Retinal pigment epithelial cell (primary cell): ENCODE results near the gene PCDHB3.
"Not testable (repeated sequence)": the region's sequence is repeated elsewhere in the genome, so short reads cannot be mapped to it uniquely, and the experiment has no call there.

ENCODE experiments used
- DNase-seq: peaks from one replicate; pipeline ENCODE4 v3.0.0-alpha.2; 2010; ENCODE audit warnings: low read depth
- H3K4me3 ChIP-seq: 2 replicates; pipeline ENCODE4 v1.5.1; 2011; ENCODE audit warnings: mild to moderate bottlenecking, low read length, control low read depth, moderate library complexity
- TF ChIP-seq, protein P1 (sequence below): conservative IDR thresholded peaks from 2 replicates; pipeline ENCODE4 v1.5.1; 2011; ENCODE audit warnings: low read depth, low read length, control low read depth, inconsistent platforms

Gene PCDHB3

DNA sequence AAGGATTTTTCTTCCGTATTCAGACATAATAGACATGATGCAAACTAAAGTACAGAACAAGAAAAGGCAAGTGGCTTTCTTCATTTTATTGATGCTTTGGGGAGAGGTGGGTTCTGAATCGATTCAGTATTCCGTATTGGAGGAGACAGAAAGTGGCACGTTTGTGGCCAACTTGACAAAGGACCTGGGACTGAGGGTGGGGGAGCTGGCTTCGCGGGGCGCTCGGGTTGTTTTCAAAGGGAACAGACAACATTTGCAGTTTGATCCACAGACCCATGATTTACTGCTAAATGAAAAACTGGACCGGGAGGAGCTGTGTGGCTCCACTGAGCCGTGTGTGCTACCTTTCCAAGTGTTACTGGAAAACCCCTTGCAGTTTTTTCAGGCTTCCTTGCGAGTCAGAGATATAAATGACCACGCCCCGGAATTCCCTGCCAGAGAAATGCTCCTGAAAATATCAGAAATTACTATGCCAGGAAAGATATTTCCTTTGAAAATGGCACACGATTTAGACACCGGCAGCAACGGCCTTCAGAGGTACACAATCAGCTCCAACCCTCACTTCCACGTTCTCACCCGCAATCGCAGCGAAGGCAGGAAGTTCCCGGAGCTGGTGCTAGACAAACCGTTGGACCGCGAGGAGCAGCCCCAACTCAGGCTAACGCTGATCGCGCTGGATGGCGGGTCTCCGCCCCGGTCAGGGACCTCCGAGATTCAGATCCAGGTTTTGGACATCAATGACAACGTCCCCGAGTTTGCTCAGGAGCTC lies 50.1 kb downstream of the PCDHB3 start:
- no peak for DNase-seq
- TF ChIP-seq, protein P1, sequence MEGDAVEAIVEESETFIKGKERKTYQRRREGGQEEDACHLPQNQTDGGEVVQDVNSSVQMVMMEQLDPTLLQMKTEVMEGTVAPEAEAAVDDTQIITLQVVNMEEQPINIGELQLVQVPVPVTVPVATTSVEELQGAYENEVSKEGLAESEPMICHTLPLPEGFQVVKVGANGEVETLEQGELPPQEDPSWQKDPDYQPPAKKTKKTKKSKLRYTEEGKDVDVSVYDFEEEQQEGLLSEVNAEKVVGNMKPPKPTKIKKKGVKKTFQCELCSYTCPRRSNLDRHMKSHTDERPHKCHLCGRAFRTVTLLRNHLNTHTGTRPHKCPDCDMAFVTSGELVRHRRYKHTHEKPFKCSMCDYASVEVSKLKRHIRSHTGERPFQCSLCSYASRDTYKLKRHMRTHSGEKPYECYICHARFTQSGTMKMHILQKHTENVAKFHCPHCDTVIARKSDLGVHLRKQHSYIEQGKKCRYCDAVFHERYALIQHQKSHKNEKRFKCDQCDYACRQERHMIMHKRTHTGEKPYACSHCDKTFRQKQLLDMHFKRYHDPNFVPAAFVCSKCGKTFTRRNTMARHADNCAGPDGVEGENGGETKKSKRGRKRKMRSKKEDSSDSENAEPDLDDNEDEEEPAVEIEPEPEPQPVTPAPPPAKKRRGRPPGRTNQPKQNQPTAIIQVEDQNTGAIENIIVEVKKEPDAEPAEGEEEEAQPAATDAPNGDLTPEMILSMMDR, result no peak
- no peak overlapping the region for H3K4me3 ChIP-seq

DNA sequence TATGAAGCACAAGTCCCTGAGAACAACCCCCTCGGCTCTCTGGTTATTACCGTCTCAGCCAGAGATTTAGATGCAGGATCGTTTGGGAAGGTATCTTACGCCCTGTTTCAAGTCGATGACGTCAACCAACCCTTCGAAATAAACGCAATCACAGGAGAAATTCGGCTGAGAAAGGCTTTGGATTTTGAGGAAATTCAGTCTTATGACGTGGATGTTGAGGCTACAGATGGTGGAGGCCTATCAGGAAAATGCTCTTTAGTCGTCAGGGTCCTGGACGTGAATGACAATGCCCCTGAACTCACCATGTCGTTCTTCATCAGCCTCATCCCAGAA lies 50.7 kb downstream of the PCDHB3 start:
- DNase-seq, result no peak
- no peak overlapping the region for H3K4me3 ChIP-seq
- TF ChIP-seq, protein P1, result no peak

DNA sequence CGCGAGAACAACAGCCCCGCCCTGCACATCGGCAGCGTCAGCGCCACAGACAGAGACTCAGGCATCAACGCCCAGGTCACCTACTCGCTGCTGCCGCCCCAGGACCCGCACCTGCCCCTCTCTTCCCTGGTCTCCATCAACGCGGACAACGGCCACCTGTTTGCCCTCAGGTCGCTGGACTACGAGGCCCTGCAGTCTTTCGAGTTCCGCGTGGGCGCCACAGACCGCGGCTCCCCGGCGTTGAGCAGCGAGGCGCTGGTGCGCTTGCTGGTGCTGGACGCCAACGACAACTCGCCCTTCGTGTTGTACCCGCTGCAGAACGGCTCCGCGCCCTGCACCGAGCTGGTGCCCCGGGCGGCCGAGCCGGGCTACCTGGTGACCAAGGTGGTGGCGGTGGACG lies 51.4 kb downstream of the PCDHB3 start:
- H3K4me3 ChIP-seq, DNase-seq: not testable (repeated sequence)

DNA sequence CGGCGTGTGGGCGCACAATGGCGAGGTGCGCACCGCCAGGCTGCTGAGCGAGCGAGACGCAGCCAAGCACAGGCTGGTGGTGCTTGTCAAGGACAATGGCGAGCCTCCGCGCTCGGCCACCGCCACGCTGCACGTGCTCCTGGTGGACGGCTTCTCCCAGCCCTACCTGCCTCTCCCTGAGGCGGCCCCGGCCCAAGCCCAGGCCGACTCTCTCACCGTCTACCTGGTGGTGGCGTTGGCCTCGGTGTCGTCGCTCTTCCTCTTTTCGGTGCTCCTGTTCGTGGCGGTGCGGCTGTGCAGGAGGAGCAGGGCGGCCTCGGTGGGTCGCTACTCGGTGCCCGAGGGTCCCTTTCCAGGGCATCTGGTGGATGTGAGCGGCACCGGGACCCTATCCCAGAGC lies 51.8 kb downstream of the PCDHB3 start:
- DNase-seq, H3K4me3 ChIP-seq: not testable (repeated sequence)
